ENCODE results near the gene SMO.

DNA sequence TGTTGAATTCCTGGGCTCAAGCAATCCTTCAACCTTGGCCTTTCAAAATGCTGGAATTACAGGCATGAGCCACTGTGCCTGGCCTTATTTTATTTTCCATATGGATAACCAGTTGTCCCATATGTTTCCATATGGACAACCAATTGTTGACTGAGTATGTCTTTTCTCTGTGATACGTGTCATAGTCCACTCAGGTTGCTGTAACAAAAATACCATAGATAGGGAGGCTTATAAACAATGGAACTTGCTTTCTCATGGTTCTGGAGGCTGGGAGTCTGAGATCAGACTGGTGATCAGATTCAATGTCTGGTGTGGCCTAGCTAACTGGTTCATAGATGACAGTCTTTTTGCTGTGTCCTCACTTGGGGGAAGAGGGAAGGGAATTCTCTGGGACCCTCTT lies 55.8 kb downstream of the SMO start:
- TF ChIP-seq EZH2 (IDR thresholded peaks at IDR 0.05; ENCODE audit: borderline replicate concordance, low read depth, low read length), result no peak
- TF ChIP-seq SMARCC2 (IDR thresholded peaks at IDR 0.05; ENCODE audit: low read depth), result no peak
- TF ChIP-seq, protein P1, sequence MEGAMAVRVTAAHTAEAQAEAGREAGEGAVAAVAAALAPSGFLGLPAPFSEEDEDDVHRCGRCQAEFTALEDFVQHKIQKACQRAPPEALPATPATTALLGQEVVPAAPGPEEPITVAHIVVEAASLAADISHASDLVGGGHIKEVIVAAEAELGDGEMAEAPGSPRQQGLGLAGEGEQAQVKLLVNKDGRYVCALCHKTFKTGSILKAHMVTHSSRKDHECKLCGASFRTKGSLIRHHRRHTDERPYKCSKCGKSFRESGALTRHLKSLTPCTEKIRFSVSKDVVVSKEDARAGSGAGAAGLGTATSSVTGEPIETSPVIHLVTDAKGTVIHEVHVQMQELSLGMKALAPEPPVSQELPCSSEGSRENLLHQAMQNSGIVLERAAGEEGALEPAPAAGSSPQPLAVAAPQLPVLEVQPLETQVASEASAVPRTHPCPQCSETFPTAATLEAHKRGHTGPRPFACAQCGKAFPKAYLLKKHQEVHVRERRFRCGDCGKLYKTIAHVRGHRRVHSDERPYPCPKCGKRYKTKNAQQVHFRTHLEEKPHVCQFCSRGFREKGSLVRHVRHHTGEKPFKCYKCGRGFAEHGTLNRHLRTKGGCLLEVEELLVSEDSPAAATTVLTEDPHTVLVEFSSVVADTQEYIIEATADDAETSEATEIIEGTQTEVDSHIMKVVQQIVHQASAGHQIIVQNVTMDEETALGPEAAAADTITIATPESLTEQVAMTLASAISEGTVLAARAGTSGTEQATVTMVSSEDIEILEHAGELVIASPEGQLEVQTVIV (CRISPR knock-in tag; IDR thresholded peaks at IDR 0.05; ENCODE audit: borderline replicate concordance), result no peak
- no peak for TF ChIP-seq ATF1 (CRISPR knock-in tag; IDR thresholded peaks at IDR 0.05)
- no peak for TF ChIP-seq ATF1 (tag; IDR thresholded peaks at IDR 0.05)

Data from K562 (cell line).